HG03175 (cell line): Measurements from ENCODE around the gene LRCH1.
"Not testable (repeated sequence)": the region's sequence is repeated elsewhere in the genome, so short reads cannot be mapped to it uniquely, and the experiment has no call there.

ENCODE experiments used
- ATAC-seq: cut with Tn5 transposase; IDR thresholded peaks from one replicate; pipeline ENCODE4 v1.9.1; 2021; ENCODE audit warnings: mild to moderate bottlenecking, moderate library complexity; ENCODE audit not compliant: unreplicated experiment

Gene LRCH1

GRCh38 chr13:46745706-46746105 lies 192.7 kb downstream of the LRCH1 start:
- ATAC-seq, result no peak

GRCh38 chr13:46747031-46747820 lies 194.3 kb downstream of the LRCH1 start:
- ATAC-seq, result no peak

GRCh38 chr13:46748300-46748699 lies 195.3 kb downstream of the LRCH1 start:
- ATAC-seq, result no peak

GRCh38 chr13:46749951-46750350 lies 197.0 kb downstream of the LRCH1 start:
- ATAC-seq, result no peak

GRCh38 chr13:46751811-46752635 lies 199.1 kb downstream of the LRCH1 start:
- ATAC-seq, result peak; percentile 87

GRCh38 chr13:46753137-46753536 lies 200.2 kb downstream of the LRCH1 start:
- no peak for ATAC-seq

- no peak for ATAC-seq
Observed at GRCh38 chr13:46753917-46754316, 200.9 kb downstream of the LRCH1 start.

GRCh38 chr13:46754812-46755211 lies 201.8 kb downstream of the LRCH1 start:
- no peak for ATAC-seq

- ATAC-seq, result not testable (repeated sequence)
Observed at GRCh38 chr13:46755508-46755907, 202.5 kb downstream of the LRCH1 start.

GRCh38 chr13:46756977-46757376 lies 204.0 kb downstream of the LRCH1 start:
- no peak for ATAC-seq

- no peak for ATAC-seq
Observed at GRCh38 chr13:46757640-46758039, 204.7 kb downstream of the LRCH1 start.

GRCh38 chr13:46759846-46760245 lies 206.9 kb downstream of the LRCH1 start:
- no peak for ATAC-seq

GRCh38 chr13:46761174-46761573 lies 208.2 kb downstream of the LRCH1 start:
- no peak for ATAC-seq

- no peak for ATAC-seq
Observed at GRCh38 chr13:46761866-46762265, 208.9 kb downstream of the LRCH1 start.

- not testable (repeated sequence) for ATAC-seq
Observed at GRCh38 chr13:46769925-46770324, 217.0 kb downstream of the LRCH1 start.

GRCh38 chr13:46771693-46772092 lies 218.7 kb downstream of the LRCH1 start:
- no peak for ATAC-seq

GRCh38 chr13:46773541-46773940 lies 220.6 kb downstream of the LRCH1 start:
- ATAC-seq, result no peak

- ATAC-seq, result no peak
Observed at GRCh38 chr13:46775385-46776107, 222.6 kb downstream of the LRCH1 start.

GRCh38 chr13:46778095-46778494 lies 225.1 kb downstream of the LRCH1 start:
- no peak for ATAC-seq

- ATAC-seq, result no peak
Observed at GRCh38 chr13:46778890-46779289, 225.9 kb downstream of the LRCH1 start.

- no peak for ATAC-seq
Observed at GRCh38 chr13:46782066-46782465, 229.1 kb downstream of the LRCH1 start.
